Bronchial epithelial cell (primary cell): Measurements from ENCODE around the gene IGFALS. TPM values are rescaled to one million over a fixed set of nuclear protein-coding genes. Genes with fewer than 3 reads are reported as not detected.

Source experiments
- DNase-seq: peaks from one replicate; pipeline ENCODE4 v3.0.0-alpha.2; 2010; ENCODE audit warnings: low read depth
- FAIRE-seq: peaks from 2 replicates; lab custom pipeline; 2011; peaks lifted over from hg19 to GRCh38; lab: Jason Lieb, UNC
- H3K27me3 ChIP-seq: 2 replicates; pipeline ENCODE4 v1.5.1; 2011; ENCODE audit warnings: low read length; ENCODE audit not compliant: control insufficient read depth, insufficient read depth
- H3K36me3 ChIP-seq: 2 replicates; pipeline ENCODE4 v1.5.1; 2011; ENCODE audit warnings: low read length; ENCODE audit not compliant: control insufficient read depth, insufficient read depth
- H3K4me3 ChIP-seq: 2 replicates; pipeline ENCODE4 v1.5.1; 2011; ENCODE audit warnings: mild to moderate bottlenecking, low read depth, low read length, control low read depth
- total RNA-seq: library from RNA; depleted of rRNA; stranded (reverse); fragments of >200 nt; gene quantifications from 2 replicates; pipeline ENCODE4 v1.2.1, GENCODE V29; 2014
- TF ChIP-seq, protein P1 (sequence below): IDR thresholded peaks from 2 replicates; pipeline ENCODE4 v1.5.1; 2011; ENCODE audit warnings: mild to moderate bottlenecking, moderate library complexity, low read length, control low read depth, inconsistent platforms; ENCODE audit not compliant: insufficient read depth, severe bottlenecking

IGFALS gene
- total RNA-seq, 1 donor from 2014 or later: not detected

DNA sequence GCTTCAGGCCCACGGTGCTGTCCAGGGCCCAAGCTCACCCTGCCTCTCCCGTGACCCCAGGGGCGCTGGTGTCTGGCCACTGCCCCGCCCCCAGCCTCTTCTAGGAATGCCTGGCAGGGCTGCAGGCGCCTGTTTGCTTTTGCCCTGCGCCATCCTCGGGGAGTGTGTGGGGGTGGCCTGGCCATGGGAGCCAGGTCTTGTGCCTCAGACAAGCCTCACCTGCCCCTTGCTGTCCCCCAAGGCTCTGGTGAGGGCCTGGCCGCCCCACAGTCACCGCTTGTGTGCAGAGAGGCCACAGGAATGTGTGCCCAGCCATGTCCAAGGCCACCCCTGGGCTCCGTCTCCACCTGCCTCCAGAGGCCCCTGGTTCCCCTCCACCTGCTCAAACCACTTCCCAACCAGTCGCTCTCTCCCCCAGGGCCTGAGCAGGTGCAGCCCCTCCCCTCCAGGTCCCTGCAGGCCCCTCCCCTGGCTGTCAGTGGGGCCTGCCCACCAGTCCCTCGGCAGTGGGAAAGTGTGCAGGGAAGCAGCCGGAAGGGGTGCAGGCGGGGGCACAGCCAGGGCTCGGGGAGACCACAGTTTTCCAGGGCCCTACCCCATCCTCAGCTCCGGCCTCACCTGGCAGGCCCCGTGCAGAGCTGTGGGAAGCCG is 841 bp upstream of the IGFALS start:
- Histone ChIP-seq H3K27me3 (no peaks in the 10 kb centered on the region), H3K36me3 (peaks cover 2% of the 10 kb centered on the region), H3K4me3 (no peak overlapping the region)
- no peak for DNase-seq
- no peak for FAIRE-seq
- TF ChIP-seq, protein P1, sequence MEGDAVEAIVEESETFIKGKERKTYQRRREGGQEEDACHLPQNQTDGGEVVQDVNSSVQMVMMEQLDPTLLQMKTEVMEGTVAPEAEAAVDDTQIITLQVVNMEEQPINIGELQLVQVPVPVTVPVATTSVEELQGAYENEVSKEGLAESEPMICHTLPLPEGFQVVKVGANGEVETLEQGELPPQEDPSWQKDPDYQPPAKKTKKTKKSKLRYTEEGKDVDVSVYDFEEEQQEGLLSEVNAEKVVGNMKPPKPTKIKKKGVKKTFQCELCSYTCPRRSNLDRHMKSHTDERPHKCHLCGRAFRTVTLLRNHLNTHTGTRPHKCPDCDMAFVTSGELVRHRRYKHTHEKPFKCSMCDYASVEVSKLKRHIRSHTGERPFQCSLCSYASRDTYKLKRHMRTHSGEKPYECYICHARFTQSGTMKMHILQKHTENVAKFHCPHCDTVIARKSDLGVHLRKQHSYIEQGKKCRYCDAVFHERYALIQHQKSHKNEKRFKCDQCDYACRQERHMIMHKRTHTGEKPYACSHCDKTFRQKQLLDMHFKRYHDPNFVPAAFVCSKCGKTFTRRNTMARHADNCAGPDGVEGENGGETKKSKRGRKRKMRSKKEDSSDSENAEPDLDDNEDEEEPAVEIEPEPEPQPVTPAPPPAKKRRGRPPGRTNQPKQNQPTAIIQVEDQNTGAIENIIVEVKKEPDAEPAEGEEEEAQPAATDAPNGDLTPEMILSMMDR: no peak

DNA sequence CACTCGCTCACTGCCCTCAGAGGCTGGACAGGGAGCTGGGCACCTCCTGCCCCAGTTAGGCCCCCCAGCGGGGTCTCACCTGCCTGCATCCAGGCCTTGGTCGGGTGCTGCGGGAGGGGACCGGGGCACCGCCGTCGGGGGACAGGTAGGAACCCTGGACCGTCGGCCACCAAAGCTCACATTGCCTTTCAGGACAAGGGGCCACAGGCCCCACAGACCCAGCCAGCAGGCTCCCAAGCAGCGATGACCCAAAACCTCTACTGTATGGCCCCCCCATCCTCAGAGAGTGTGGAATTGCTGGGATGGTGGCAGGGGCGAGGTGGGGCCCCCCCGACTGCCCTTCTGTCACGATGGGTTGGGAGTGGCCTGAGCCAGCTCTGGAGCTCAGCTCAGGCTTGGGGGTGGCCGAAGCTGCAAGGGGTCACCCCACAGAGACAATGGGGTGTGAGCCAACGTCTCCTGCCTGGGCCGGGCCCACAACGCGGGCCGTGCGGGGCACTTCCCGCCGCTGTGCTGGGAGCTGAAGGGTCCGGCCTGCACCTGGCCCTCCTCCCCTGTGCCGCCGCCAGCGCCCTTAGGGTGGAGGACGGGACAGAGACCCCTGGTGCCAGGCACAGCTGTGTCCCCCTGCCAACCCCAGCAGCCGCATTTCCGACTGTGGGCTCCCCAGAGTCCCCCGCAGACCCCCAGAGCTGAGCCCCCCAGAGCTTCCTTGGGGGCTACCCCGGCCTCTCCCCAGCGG is 498 bp downstream of the IGFALS start:
- DNase-seq (no peak), FAIRE-seq (no peak)
- Histone ChIP-seq H3K36me3 (peaks cover 7% of the 10 kb centered on the region), H3K27me3 (no peaks in the 10 kb centered on the region), H3K4me3 (no peak overlapping the region)
- TF ChIP-seq, protein P1: no peak

DNA sequence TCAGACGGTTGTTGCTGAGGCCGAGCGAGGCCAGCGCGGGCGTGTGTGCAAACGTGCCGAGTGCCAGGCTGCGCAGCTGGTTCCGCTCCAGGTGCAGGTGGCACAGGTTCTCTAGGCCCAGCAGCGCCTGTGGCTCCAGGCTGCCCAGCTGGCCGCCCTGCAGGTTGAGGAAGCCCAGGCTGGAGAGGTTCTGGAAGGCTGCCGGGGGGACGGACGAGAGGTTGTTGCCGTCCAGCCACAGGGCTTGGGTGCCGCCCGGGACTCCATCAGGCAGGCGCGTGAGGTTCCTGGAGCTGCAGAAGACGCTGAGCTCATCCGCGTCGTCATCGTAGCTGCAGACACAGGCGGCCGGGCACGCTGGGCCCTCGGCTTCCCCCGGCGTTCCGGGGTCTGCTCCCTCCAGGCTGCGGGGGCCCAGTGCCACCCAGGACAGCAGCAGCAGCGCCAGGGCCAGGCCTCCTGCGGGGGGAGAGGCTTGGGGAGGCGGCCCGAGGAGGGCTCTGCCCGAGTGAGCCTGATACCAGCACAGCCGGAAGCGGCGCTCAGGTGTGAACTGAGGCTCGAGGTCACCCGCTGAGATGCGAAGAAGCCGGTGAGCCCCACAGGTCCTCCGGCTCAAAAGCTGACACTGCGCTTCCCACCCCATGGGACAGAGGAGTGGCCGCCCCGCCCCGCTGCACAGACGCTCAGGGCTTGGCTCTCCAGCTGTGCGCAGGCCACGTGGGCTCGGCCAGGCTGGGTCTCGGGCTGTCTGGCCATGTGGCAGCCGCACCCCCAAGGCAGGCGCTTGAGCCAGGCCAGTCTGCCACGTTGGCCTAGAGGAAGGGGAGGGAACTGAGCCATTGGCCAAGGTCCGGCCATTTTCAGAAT is 1.3 kb downstream of the IGFALS start:
- TF ChIP-seq, protein P1: no peak
- Histone ChIP-seq H3K36me3 (peaks cover 7% of the 10 kb centered on the region), H3K4me3 (no peak overlapping the region), H3K27me3 (no peaks in the 10 kb centered on the region)
- FAIRE-seq: no peak
- DNase-seq: no peak

DNA sequence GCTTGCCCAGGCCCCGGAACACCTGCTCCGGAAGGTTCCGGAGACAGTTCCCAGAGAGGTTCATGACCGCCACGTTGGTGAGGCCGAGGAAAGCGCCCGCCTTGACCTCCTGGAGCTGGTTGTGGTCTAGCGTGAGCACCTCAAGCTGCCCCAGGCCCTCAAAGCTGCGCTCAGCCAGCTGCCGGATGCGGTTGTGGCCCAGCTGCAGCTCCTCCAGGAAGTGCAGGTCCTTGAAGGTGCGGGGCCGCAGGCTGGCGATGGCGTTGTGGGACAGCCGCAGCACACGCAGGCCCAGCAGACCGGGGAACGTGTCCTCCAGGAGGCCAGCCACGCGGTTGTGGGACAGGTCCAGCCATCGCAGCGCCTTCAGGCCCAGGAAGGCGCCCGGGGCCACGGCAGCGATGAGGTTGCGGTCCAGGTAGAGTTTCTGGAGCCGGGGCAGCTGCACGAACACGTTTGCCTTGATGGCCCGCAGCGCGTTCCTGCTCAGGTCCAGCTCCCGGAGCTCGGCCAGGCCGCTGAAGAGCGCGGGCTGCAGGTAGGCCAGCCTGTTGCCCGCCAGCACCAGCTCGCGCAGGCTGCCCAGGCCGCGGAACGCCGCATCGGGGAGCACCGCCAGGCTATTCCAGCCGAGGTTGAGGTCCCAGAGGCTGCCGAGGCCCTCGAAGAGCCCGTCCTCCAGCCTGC is 2.1 kb downstream of the IGFALS start:
- H3K27me3 ChIP-seq: no peaks in the 10 kb centered on the region
- DNase-seq (no peak), FAIRE-seq (no peak)
- H3K36me3 ChIP-seq: peaks cover 10% of the 10 kb centered on the region
- no peak overlapping the region for H3K4me3 ChIP-seq
- TF ChIP-seq, protein P1: no peak

DNA sequence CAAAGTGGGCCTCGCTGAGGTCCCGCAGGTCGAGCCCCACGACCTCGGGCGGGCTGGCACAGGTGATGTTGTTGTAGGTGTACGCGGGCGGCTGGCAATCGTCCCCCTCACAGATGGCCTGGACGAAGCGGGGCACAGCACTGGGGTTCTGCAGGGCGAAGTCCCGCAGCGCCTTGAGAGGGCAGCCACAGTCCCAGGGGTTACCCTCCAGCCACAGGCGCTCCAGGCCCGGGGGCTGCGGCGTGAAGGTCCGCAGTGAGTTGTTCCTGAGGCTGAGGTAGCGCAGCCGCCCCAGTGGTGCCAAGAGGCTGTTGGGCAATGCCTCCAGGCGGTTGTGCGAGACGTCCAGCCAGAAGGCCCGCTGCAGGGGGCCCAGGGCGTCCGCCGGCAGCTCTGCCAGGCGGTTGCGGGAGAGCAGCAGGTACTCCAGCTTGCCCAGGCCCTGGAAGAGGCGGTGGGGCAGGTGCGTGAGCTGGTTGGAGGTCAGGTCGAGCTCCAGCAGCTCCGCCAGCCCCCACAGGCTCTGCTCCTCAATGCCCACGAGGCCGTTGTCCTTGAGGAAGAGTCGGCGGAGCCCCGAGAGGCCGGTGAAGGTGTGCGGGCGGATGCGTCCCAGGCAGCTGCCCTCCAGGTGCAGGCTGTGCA is 2.8 kb downstream of the IGFALS start:
- DNase-seq (no peak), FAIRE-seq (no peak)
- Histone ChIP-seq H3K4me3 (no peak overlapping the region), H3K36me3 (peaks cover 12% of the 10 kb centered on the region), H3K27me3 (no peaks in the 10 kb centered on the region)
- TF ChIP-seq, protein P1: no peak
